ENCODE results near the gene SARDH.

The SARDH gene

GRCh38 chr9:133780404-133780945, 42.3 kb upstream of the SARDH start:
- no peak for TF ChIP-seq CTCF (IDR thresholded peaks at IDR 0.05; ENCODE audit: low read depth, low read length, missing control alignments)
- in situ Hi-C loops (cut with HindIII; ENCODE audit: low sequenced_read_pairs) = loop anchor here (5.0 kb wide), 1 partner anchor 217 kb away; no protein-coding TSS in a partner anchor
- H3K4me3 ChIP-seq (ENCODE audit: low read depth, low read length) = no peak overlapping the region
- DNase-seq (ENCODE audit: low read depth) = no peak

- TF ChIP-seq CTCF (IDR thresholded peaks at IDR 0.05; ENCODE audit: low read depth, low read length, missing control alignments) = no peak
- no peak overlapping the region for H3K4me3 ChIP-seq (ENCODE audit: low read depth, low read length)
- no peak for DNase-seq (ENCODE audit: low read depth)
- in situ Hi-C loops (cut with HindIII; ENCODE audit: low sequenced_read_pairs) = loop anchor here (5.0 kb wide), 1 partner anchor 218 kb away; no protein-coding TSS in a partner anchor
These were observed 41.6 kb upstream of the SARDH start for GRCh38 chr9:133779516-133780403.

GRCh38 chr9:133779081-133779480, 40.9 kb upstream of the SARDH start:
- no peak for TF ChIP-seq CTCF (IDR thresholded peaks at IDR 0.05; ENCODE audit: low read depth, low read length, missing control alignments)
- in situ Hi-C loops (cut with HindIII; ENCODE audit: low sequenced_read_pairs) = no loop called here
- no peak for DNase-seq (ENCODE audit: low read depth)
- no peak overlapping the region for H3K4me3 ChIP-seq (ENCODE audit: low read depth, low read length)

GRCh38 chr9:133778336-133779013, 40.3 kb upstream of the SARDH start:
- DNase-seq (ENCODE audit: low read depth) = no peak
- no peak for TF ChIP-seq CTCF (IDR thresholded peaks at IDR 0.05; ENCODE audit: low read depth, low read length, missing control alignments)

GRCh38 chr9:133777871-133778270, 39.7 kb upstream of the SARDH start:
- no peak for DNase-seq (ENCODE audit: low read depth)
- H3K4me3 ChIP-seq (ENCODE audit: low read depth, low read length) = no peak overlapping the region
- TF ChIP-seq CTCF (IDR thresholded peaks at IDR 0.05; ENCODE audit: low read depth, low read length, missing control alignments) = no peak
- in situ Hi-C loops (cut with HindIII; ENCODE audit: low sequenced_read_pairs) = no loop called here

More at GRCh38 chr9:133778336-133779013, 40.3 kb upstream of the SARDH start:
- no peak overlapping the region for H3K4me3 ChIP-seq (ENCODE audit: low read depth, low read length)
- in situ Hi-C loops (cut with HindIII; ENCODE audit: low sequenced_read_pairs) = no loop called here

GRCh38 chr9:133777068-133777791, 39.1 kb upstream of the SARDH start:
- in situ Hi-C loops (cut with HindIII; ENCODE audit: low sequenced_read_pairs) = no loop called here
- TF ChIP-seq CTCF (IDR thresholded peaks at IDR 0.05; ENCODE audit: low read depth, low read length, missing control alignments) = no peak
- H3K4me3 ChIP-seq (ENCODE audit: low read depth, low read length) = no peak overlapping the region
- no peak for DNase-seq (ENCODE audit: low read depth)
